GM18909 (cell line): ENCODE data around the gene NCLN.
"Not testable (repeated sequence)": the region's sequence is repeated elsewhere in the genome, so short reads cannot be mapped to it uniquely, and the experiment has no call there.

ENCODE experiments used
- ATAC-seq: cut with Tn5 transposase; IDR thresholded peaks from one replicate; pipeline ENCODE4 v1.9.1; 2021; ENCODE audit warnings: mild to moderate bottlenecking; ENCODE audit not compliant: unreplicated experiment, poor library complexity

The NCLN gene

DNA sequence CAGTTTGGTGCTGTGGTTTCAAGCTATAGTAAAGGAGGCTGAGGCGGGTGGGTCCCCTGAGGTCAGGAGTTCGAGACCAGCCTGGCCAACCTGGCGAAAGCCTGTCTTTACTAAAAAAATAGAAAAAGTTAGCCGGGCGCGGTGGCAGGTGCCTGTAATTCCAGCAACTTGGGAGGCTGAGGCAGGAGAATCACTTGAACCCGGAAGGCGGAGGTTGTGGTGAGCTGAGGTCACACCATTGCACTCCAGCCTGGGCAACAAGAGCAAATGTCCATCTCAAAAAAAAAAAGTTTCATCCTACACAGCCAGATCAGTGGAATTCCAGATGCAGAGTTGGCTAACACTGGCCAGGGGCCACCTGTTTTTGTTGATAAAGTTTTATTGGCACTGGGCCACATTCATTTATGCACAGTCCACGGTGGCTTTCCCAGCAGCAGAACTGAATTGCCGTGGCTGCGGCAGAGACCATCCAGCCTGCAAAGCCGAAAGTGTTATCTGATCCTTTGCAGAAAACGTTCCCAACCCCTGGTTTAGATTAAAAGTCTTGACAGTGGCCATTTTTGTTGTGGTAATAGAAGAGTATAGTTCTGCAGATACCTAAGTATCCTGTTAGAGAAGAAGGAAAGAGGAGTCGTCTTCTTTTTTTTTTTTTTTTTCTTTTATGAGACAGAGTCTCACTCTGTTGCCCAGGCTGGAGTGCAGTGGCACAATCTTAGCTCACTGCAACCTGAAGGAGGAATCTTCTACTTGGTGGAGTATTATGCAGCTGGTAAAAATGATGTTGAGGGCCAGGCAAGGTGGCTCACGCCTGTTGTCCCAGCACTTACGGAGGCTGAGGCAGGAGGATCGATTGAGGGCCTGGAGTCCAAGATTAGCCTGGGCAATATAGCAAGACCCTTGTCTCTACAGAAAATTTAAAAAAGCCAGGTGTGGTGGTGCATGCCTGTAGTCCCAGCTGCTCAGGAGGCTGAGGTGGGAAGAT is 8.7 kb downstream of the NCLN start:
- no peak for ATAC-seq

DNA sequence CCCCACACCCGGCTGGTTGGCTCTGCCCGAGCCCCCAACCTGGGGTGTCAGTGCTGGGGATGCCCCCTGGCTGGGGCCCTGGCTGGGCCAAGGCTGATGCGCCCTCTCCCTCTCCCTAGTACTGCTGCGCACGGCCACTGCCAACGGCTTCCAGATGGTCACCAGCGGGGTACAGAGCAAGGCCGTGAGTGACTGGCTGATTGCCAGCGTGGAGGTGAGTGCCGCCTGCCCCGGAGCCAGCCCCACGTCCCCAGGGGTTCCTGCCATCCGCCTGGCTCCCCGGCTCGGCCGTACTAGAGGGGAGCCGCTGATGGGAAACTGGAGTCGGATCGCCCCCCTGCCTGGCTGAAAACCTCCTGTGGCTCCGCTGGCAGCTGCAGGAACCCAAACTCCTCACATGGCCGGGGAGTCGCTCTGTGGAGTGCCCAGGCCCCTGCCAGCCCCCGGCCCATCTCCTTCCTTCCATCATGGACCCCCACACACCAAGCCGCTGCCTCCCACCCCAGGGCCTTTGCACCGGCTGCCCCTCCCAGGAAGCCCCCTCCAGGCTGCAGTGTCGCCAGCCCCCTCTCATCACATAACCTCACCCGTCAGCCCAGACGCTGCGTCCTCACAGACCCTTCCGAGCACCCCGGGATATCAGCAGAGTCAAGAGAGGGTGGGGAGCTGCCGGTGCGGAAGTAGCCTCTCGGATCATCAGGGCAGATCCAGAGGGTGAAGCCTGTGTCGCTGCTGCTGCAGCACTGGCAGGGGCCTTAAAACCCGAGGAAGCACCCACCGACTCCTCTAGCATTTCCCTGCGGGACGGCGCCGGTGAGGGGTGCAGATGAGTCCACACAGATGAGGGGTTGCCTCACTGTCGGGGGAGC is 10.6 kb downstream of the NCLN start:
- ATAC-seq: no peak

DNA sequence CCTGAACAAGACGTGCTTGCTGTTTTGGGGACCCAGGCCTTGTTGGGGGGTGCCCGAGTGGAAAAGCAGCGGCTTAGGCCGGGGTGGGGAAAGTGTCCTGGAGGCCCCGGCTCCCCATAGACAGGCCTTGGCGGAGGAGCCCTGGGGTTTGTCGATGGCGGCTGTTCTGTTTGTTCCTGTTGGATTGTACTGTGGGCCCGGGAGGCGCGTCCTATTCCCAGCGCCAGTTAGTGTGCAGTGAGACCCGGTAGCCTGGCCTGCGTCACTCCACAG is 11.1 kb downstream of the NCLN start:
- ATAC-seq: no peak

DNA sequence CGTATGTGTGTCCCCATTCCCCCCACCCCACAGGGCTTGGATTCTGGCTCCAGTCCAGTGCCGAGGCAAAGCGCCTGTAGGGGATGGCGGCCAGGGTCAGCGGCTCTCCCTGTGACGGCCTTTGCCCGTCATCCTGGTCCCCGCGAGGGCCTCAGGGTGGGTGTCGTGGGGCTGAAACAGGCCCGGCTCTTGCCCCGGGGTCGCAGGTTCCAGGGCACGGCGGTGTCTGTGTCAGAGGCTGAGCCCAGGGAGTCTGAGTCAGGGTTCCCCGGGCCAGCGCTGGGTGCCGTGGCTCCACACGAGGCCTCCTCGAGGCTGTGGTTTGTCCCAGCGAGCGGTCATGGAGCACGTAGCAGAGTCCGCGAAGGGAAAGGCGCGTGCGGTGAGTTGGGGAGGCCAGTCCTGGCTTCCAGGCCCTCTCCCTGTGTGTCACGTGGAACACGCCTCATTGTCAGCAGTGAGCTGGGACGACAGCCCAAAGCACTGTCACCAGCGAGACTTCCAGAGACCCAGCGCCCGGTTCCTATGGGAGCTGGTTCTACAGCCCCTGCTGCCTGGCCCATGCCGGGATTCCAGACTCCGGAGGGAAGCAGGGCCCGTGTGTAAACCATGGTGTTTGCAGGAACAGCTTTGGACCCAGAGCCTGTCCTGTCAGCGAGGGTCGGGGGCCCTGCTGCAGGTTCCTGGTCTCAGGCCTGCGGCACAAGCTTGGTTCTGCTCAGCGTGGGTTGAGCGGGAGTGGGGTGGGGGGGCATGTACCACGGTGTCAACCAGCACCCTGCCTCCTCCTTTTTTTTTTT is 13.4 kb downstream of the NCLN start:
- no peak for ATAC-seq

DNA sequence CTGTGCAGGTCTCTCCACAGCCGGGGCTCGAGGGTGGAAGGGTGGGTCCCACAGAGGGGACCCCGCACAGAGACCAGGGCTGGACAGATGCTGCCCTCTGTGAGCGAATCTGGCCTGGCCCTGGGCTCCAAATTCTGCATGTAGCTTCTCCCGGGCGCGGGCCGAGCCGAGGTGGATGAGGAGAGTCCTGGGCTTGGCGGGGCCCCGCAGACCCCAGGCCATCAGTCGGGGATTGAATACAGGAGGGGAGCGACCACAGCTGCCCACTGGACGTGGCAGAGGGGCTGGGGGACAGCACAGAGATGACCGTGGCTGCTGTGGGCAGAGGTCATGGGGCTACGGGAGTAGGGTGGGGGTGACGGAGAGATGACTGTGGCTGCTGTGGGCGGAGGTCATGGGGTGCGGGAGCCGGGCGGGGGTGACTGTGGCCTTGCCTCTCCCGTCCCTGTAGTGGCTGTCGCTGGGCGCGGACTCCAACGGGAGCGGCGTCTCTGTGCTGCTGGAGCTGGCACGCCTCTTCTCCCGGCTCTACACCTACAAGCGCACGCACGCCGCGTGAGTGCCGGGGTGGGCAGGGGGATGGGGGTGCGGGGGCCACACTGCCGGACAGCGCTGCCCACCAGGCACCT is 15.5 kb downstream of the NCLN start:
- ATAC-seq: no peak

DNA sequence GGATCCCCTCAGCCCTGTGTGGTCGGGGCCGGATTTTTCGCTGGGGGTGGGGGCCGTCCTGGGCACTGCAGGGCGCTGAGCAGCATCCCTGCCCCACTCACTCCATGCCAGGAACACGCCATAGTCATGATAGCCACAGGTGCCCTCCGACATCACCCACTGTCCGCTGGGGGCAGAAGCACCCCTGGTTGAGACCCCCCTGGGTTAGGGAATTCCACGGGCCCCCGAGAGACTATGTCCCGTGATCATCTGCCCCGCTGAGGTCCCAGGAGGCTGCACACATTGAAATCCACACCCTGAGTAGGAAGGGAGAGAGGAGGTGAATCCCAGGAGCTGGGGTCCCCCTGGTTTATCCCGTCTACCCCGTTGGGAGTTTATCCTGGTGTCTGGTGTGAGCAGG is 16.2 kb downstream of the NCLN start:
- no peak for ATAC-seq

DNA sequence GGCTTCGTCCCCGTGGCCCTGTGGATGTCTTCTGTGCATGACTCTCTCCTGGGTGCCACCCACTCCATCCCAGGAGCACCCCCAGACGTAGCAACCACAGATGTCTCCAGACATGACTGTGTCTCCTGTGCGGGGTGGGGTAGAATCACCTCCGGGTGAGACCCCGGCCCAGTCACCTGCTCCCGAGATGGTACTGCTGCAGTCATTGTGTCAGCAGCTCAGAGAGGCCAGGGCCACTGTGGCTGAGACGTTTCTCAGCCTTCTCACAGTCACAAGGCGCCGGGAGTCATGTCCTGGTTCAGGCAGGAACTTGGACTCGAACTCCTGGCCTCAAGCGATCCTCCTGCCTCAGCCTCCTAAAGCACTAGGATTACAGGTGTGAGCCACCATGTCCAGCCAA is 16.6 kb downstream of the NCLN start:
- ATAC-seq: no peak

DNA sequence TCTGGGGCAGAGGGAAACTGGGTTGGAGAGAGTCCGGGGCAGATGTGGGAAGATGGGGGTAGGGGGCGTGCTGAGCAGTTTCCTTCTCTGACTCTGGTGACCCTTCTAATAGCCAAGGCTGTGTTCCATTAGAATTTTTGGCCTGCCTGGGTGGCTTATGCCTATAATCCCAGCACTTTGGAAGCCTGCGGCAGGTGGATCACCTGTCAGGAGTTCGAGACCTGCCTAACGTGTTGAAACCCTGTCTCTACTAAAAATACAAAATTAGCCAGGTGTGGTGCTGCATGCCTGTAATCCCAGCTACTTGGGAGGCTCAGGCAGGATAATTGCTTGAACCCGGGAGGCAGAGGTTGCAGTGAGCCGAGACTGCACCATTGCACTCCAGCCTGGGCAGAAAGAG is 17.2 kb downstream of the NCLN start:
- ATAC-seq: not testable (repeated sequence)

DNA sequence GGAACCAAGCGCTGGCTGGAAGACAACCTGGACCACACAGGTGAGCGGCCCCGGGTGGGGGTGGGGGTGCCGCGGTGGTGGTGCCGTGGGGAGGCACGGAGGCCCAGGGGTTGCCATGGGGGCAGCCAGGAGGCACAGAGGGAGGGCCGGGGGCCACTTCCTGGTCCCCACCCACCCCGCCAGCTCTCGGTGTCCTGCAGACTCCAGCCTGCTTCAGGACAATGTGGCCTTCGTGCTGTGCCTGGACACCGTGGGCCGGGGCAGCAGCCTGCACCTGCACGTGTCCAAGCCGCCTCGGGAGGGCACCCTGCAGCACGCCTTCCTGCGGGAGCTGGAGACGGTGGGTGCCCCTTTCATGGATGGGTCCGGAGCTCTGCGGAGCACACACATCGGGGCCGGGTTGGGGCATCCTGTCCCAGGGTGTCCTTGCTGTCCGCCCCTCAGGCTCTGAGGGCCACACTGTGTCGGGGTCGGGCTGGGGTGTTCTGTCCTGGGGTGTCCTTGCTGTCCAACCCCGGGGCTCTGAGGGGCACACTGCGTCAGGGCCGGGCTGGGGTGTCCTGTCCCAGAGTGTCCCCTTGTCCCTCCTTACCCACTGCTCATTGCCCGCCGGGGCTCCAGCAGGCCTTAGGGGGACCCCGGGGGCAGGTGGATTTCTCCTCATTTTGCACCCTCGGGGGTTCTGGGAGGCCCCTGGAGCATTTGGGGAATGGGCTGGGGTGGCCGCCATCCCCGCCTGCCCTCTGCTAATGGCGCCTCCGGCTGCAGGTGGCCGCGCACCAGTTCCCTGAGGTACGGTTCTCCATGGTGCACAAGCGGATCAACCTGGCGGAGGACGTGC is 18.3 kb downstream of the NCLN start:
- ATAC-seq: no peak

DNA sequence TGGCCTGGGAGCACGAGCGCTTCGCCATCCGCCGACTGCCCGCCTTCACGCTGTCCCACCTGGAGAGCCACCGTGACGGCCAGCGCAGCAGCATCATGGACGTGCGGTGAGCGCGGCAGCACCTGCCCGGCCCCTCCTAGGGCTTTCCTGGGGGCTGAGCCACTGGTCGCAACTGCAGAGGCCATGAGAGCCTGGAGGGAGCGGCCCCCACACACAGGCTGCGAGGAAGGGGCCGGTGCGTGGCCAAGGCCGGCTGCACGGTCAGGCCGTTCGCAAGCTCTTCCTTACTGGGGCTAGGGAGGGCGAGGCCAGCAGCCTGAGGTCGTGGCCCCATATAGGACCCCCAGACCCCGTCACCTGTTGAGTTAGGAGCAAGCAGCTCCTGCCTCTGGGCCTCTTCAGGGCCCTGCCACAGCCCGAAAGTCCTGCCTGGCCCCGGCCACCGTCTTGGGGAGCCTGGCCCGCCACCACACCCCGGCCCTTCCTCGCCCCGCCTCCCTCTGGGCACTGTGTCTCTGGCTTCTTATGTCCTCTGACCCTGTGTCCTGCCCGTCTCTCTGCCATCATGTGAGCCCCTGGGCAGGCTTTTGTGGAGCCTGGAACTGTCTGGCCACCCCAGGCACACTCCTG is 19.0 kb downstream of the NCLN start:
- ATAC-seq: no peak

DNA sequence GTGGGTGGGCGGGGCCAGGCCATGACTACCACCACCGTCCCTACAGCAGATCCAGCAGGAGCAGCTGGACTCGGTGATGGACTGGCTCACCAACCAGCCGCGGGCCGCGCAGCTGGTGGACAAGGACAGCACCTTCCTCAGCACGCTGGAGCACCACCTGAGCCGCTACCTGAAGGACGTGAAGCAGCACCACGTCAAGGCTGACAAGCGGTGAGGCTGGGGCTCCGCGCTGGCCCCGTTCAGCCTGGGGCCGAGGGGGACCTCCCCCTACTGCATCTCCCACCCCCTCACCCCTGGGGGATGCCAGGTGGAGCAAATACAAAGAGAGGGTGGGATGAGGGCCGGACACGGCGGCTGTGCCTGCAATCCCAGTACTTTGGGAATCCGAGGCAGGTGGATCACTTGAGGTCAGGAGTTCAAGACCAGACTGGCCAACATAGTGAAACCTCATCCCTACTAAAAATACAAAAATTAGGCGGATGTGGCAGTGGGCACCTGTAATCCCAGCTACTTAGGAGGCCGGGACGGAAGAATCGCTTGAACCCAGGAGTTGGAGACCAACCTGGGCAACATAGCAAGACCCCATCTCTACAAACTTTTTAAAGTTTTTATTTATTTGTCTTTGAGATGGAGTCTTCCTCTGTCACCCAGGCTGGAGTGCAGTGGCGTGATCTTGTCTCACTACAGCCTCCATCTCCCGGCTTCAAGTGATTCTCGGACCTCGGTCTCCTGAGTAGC is 20.7 kb downstream of the NCLN start:
- ATAC-seq: no peak

DNA sequence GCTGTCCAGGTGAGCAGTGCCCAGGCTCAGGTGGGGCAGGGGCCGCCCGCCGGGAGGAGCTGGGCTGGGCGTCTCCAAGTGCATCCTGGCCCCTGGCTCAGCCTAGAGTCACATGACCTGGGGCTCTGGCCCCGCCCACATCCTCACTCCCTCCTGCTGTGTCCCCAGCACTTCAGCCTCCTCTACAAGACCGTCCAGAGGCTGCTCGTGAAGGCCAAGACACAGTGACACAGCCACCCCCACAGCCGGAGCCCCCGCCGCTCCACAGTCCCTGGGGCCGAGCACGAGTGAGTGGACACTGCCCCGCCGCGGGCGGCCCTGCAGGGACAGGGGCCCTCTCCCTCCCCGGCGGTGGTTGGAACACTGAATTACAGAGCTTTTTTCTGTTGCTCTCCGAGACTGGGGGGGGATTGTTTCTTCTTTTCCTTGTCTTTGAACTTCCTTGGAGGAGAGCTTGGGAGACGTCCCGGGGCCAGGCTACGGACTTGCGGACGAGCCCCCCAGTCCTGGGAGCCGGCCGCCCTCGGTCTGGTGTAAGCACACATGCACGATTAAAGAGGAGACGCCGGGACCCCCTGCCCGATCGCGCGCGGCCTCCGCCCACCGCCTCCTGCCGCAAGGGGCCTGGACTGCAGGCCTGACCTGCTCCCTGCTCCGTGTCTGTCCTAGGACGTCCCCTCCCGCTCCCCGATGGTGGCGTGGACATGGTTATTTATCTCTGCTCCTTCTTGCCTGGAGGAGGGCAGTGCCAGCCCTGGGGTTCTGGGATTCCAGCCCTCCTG is 21.9 kb downstream of the NCLN start:
- no peak for ATAC-seq

DNA sequence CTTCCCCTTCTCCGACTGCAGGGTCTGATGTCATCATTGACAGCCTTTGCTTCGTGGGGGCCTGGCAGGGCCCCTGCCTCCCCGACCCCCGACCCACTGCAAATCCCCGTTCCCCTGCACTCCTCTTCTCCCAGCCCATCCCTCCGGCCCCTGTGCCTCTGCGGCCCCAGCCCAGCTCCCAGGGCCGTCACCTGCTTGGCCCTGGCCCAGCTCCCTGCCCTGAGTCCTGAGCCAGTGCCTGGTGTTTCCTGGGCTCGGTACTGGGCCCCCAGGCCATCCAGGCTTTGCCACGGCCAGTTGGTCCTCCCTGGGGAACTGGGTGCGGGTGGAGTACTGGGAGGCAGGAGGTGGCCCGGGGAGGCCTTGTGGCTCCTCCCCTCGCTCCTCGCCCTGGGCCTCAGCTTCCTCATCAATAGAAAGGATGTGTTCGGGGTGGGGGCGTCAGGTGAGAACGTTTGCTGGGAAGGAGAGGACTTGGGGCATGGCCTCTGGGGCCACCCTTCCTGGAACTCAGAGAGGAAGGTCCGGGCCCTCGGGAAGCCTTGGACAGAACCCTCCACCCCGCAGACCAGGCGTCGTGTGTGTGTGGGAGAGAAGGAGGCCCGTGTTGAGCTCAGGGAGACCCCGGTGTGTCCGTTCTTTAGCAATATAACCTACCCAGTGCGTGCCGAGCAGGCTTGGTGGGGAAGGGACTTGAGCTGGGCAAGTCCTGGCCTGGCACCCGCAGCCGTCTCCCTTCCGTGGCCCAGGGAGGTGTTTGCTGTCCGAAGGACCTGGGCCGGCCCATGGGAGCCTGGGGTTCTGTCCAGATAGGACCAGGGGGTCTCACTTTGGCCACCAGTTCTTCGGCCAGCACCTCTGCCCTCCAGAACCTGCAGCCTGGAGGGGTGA is 22.8 kb downstream of the NCLN start:
- ATAC-seq: no peak

DNA sequence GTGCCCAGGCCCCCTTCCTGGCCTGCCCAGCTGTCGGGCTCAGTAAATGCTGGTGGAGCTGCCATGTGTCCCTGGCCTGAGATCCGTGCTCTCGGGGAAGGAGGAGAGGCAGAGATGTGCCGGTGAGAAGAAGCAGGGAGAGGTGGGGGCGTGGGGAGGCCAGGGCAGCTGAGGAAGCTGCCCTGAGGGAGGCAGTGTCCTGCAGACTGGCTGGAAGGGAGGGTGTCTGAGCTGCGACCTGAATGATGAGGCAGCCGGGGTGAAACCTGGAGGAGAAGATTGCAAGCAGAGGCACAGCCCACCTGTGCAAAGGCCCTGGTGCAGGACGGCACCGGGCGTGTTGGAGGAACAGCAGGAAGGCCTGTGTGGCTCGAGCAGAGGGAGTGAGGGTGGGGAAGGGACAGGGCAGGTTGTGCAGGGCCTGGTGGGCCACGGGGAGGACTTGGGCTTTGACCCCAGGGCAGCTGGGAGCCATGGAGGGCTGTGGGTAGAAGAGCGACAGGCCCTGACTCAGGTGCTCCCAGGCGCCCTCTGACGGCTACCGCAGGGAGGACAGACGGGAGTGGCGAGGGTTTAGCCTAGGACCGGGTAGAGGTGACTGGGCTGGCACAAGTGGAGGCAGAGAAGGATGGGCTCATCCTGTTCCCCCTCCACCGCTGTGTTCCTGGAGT is 24.8 kb downstream of the NCLN start:
- ATAC-seq: no peak

DNA sequence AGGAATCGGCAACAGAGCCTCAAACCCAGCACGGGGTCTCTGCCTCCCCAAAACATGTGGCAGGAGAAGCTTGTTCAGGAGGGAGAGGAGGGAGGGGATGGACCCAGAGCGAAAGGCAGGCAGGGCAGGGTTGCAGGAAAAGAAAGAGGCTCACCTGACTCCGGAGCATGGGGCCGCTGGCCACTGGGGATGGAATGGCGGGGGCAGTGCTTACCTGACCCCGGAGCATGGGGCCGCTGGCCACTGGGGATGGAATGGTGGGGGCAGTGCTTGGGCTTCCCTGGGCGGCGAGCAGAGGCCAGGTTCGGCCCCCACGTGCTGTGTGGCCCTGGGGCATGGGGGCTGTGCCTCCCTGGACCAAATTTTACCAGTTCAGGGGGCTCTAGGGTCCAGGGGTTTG is 25.5 kb downstream of the NCLN start:
- no peak for ATAC-seq

DNA sequence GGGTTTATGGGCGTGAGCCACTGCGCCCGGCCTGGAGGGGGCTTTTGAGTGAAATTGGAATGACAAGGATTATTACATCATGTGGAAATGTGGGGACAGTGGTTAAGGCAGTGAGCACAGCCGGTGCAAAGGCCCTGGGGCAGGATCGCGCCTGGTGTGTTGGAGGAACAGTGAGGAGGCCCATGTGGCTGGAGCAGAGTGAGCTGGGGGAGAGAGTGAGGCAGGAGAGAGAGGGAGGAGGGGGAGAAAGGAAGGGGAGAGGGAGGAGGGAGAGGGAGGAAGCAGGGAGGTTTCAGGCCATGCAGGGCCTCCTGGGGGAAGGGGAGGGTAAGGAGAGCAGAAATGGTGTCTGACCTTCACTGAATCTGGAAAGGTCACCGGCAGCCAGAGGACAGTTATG is 27.4 kb downstream of the NCLN start:
- ATAC-seq: no peak
